ENCODE results near the gene BAAT.

GRCh38 chr9:101414839-101415238, 30.0 kb upstream of the BAAT start:
- TF ChIP-seq CTCF (tag by site-specific recombination; IDR thresholded peaks at IDR 0.05) (no peak), ZNF24 (tag by site-specific recombination; IDR thresholded peaks at IDR 0.05) (no peak), ZNF175 (tag by site-specific recombination; IDR thresholded peaks at IDR 0.05) (no peak), ZNF416 (tag by site-specific recombination; IDR thresholded peaks at IDR 0.05) (no peak), BCL11B (tag by site-specific recombination; IDR thresholded peaks at IDR 0.05; ENCODE audit: low read depth) (no peak), ZNF768 (tag by site-specific recombination; IDR thresholded peaks at IDR 0.05) (no peak), ZFP37 (tag by site-specific recombination; IDR thresholded peaks at IDR 0.05) (no peak), TCF7L2 (IDR thresholded peaks at IDR 0.05; ENCODE audit: borderline replicate concordance, low read depth, low read length) (no peak), IKZF3 (tag by site-specific recombination; IDR thresholded peaks at IDR 0.05) (no peak), ZBTB8A (tag by site-specific recombination; IDR thresholded peaks at IDR 0.05) (no peak), YY1 (tag by site-specific recombination; IDR thresholded peaks at IDR 0.05) (no peak)

Measured in HEK293 (cell line).